Head of caudate nucleus (tissue), 42 donors: Measurements from ENCODE around the gene CCDC152.
"Not testable (repeated sequence)": the region's sequence is repeated elsewhere in the genome, so short reads cannot be mapped to it uniquely, and the experiment has no call there.

Experiments
- DNase-seq, 42 donors: peaks; one replicate each; pipeline versions ENCODE4 v3.0.0 to v3.0.0-alpha.2; 2020 to 2021; ENCODE audit warnings: mixed read lengths in 7 of 42
- intact Hi-C: fragments of 100-400 bp; cut with DNase I; formaldehyde crosslinking; loops from one replicate; pipeline ENCODE4 v1.15.0; 2022

CCDC152 gene

GRCh38 chr5:42840269-42840668 is 83.7 kb downstream of the CCDC152 start:
- intact Hi-C loops, result no loop called here
- peak in 5 of 42 donors; percentile 10 to 56 (median 21) for DNase-seq

- no peak for DNase-seq
- intact Hi-C loops, result no loop called here
Observed at GRCh38 chr5:42840842-42841567, 84.4 kb downstream of the CCDC152 start.

GRCh38 chr5:42842921-42843641 is 86.5 kb downstream of the CCDC152 start:
- intact Hi-C loops, result no loop called here
- no peak for DNase-seq

DNA sequence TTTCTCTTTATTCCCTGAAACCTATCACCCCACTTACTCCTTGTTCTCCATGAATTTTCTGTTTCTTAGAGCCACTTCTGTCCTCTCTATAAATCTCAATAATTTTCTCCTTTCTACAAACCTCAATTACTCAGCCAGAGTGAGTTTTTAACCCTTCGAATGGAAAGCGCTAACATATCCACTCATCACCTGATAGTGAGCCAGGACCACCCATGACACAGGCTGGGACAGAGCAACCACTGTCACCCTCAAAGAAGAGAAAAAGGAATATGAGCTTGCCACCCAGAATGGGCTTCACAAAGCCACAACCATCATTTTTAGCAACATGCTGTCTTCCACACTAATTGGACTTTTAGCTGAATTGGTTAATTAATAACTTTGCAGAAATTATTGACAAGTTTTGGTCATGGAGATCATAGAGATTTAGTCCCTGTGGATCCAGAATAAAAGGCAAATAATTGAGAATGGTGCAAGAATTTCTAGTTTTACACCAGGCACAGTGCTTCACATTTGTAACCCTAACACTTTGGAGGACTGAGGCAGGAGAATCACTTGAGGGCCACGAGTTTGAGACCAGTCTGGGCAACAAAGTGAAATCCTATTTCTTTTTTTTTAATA is 87.2 kb downstream of the CCDC152 start:
- intact Hi-C loops, result no loop called here
- no peak for DNase-seq

GRCh38 chr5:42844408-42844807 is 87.8 kb downstream of the CCDC152 start:
- DNase-seq, intact Hi-C loops: not testable (repeated sequence)

DNA sequence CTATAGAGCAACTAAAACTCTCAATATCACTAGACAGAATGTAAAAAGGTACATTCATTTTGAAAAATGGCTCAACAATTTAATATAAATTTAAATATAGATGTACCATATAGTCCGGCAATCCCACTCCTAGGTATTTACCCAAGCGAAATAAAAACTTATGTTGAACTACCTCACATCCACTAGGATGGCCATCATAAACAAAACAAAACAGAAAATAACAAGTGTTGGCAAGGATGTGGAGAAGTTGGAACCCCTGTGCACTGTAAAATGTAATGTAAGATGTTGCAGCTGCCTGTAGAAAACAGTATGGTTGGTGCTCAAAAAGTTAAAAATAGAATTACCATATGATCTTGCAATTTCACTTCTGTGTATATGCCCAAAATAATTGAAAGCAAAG is 91.9 kb downstream of the CCDC152 start:
- DNase-seq, result no peak
- intact Hi-C loops, result no loop called here

DNA sequence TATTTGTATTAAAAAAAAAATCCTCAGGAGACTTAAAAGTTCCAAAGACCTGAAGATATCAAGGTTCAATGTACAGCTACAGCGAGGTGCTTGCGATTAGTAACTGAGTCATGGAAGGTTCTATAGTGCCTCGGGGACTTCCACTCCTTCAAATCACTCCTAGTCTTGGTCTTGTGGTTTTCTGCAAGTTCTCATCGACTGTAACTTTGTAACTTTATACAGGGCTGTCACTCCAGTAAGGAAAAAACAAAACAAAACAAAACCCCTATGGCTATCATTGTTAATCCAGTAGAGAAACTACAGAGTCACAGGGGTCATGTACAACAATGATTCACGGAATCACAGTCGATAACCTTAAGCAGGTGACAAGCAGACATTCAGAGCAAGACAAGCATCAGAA is 94.9 kb downstream of the CCDC152 start:
- intact Hi-C loops, result no loop called here
- no peak for DNase-seq
